ENCODE results near the gene KLHL2. TPM values are rescaled to one million over a fixed set of nuclear protein-coding genes. Genes with fewer than 3 reads are reported as not detected.

Gene KLHL2
- total and polyA plus RNA-seq, 9 of the 15 experiments (the other 6 are each of a cell fraction or from before 2014, with no cell fraction given), result 2.5 to 11.3 (median 6.1) TPM

- H3K4me3 ChIP-seq, result no peak overlapping the region
- intact Hi-C loops (cut with micrococcal nuclease), result no loop called here
- H3K27me3 ChIP-seq (ENCODE audit: control insufficient read depth in 2 of 2, insufficient read depth in 2 of 2, low read length in 2 of 2), result no peaks in the 10 kb centered on the region
- H3K4me1 ChIP-seq (replicated peaks in 1 of 2; ENCODE audit: control insufficient read depth in 2 of 2, insufficient read depth in 2 of 2, low read length in 2 of 2), result no peaks in the 10 kb centered on the region
- H3K9ac ChIP-seq (ENCODE audit: insufficient read depth in 1 of 2, low read depth in 2 of 2, low read length in 2 of 2), result no peak overlapping the region
- H3K9me1 ChIP-seq (ENCODE audit: control insufficient read depth, insufficient read depth, low read length), result no peaks in the 10 kb centered on the region
- no TSS peak for BruUV-seq (replicated peaks)
- peak; percentile 87 for TF ChIP-seq ZBTB40 (IDR thresholded peaks at IDR 0.05)
- TF ChIP-seq ZBTB40 (CRISPR knock-in tag; IDR thresholded peaks at IDR 0.05), result peak; percentile 81
- no peak for TF ChIP-seq MYC (IDR thresholded peaks at IDR 0.05; ENCODE audit: low read depth, low read length)
- no peak for TF ChIP-seq MYC (CRISPR knock-in tag; IDR thresholded peaks at IDR 0.05; ENCODE audit: borderline replicate concordance, low read depth)
- peak; percentile 39 for TF ChIP-seq ZNF316 (IDR thresholded peaks at IDR 0.05)
- peak; percentile 19; the same call in 1 of the 2 replicates for TF ChIP-seq C11orf30 (IDR thresholded peaks at IDR 0.05; ENCODE audit: low read depth)
- peak; percentile 72 for TF ChIP-seq PKNOX1 (IDR thresholded peaks at IDR 0.05)
- H3K4me2 ChIP-seq (ENCODE audit: insufficient read depth, low read length), result no peak overlapping the region
- no peak overlapping the region for H2AFZ ChIP-seq (ENCODE audit: low read depth, low read length)
- no peaks in the 10 kb centered on the region for H4K20me1 ChIP-seq (replicated peaks; ENCODE audit: control insufficient read depth, insufficient read depth, low read length)
- no peaks in the 10 kb centered on the region for H3K9me3 ChIP-seq (replicated peaks; ENCODE audit: control insufficient read depth, insufficient read depth, low read depth, low read length)
- ChIA-PET CTCF (ENCODE audit: low intra/inter-chr PET ratio) (no interaction called here), POLR2A (no interaction called here)
- no peaks in the 10 kb centered on the region for H3K36me3 ChIP-seq (ENCODE audit: control insufficient read depth, insufficient read depth, low read length)
- in situ Hi-C loops (cut with MboI), result no loop called here
- ATAC-seq (no peak), DNase-seq (ENCODE audit: extremely low read depth in 1 of 4, low spot score in 3 of 4) (no peak), FAIRE-seq (no peak)
- no peaks in the 10 kb centered on the region for H3K79me2 ChIP-seq (ENCODE audit: control insufficient read depth, insufficient read depth, low read length)
- no peak overlapping the region for H3K27ac ChIP-seq (ENCODE audit: extremely low read depth, low read depth, low read length)
Observed at GRCh38 chr4:165289423-165289785, 82.0 kb downstream of the KLHL2 start.
